ENCODE data around the gene CRTC3. TPM values are rescaled to one million over a fixed set of nuclear protein-coding genes. Genes with fewer than 3 reads are reported as not detected.
"Not testable (repeated sequence)": the region's sequence is repeated elsewhere in the genome, so short reads cannot be mapped to it uniquely, and the experiment has no call there.

Gene CRTC3
- total RNA-seq, 1 experiment from 2014 or later: 27.7 TPM

DNA sequence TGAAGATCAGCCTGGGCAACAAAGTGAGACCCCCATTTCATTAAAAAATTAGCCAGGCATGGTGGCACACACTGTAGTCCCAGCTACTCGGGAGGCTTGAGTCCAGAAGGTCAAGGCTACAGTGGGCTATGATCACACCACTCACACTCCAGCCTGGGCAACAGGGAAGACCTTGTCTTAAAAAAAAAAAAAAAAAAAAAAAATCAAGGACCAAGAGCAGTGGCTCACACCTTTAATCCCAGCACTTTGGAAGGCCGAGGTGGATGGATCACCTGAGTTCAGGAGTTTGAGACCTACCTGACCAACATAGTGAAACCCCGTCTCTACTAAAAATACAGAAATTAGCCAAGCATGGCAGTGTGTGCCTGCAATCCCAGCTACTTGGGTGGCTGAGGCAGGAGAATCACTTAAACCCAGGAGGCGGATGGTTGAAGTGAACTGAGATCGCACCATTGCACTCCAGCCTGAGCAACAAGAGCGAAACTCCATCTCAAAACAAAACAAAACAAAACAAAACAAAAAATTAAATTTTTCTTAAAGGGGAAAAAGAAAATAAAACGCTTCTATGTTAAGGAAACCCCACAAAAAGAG lies 138.1 kb downstream of the CRTC3 start:
- H2AFZ ChIP-seq (ENCODE audit: low read length); H3K9me2 ChIP-seq (replicated peaks; ENCODE audit: insufficient read depth, low read length); H3K27ac ChIP-seq (ENCODE audit: low read length); H4K20me1 ChIP-seq (ENCODE audit: insufficient read depth, low read depth, low read length); H3K4me3 ChIP-seq (ENCODE audit: low read length); H3K36me3 ChIP-seq (ENCODE audit: insufficient read depth, low read length); H3K9ac ChIP-seq (ENCODE audit: low read length); H3K27me3 ChIP-seq (ENCODE audit: low read length); H3K79me2 ChIP-seq (ENCODE audit: low read length); H3K9me3 ChIP-seq (ENCODE audit: low read length); DNase-seq: not testable (repeated sequence)
- H3K4me2 ChIP-seq (ENCODE audit: low read depth, low read length, poor library complexity, severe bottlenecking): peak overlapping the region; percentile 37
- peaks cover 25% of the 10 kb centered on the region for H3K4me1 ChIP-seq (ENCODE audit: low read length)

DNA sequence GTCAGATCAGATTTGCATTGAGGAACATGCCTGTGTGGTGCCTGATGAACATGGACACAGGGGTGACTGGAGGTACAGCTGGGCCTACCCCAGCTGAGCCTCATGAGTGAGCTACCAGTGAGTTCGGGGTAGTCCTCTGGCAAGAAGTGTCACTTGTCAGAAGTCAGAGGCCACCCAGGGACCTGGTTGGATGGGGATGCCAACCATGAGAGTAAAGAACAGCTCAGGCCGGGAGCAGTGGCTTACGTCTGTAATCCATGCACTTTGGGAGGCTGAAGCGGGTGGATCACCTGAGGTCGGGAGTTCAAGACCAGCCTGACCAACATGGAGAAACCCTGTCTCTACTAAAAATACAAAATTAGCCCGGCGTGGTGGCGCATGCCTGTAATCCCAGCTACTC lies 140.9 kb downstream of the CRTC3 start:
- not testable (repeated sequence) for H3K4me2 ChIP-seq (ENCODE audit: low read depth, low read length, poor library complexity, severe bottlenecking); H2AFZ ChIP-seq (ENCODE audit: low read length); H3K9me2 ChIP-seq (replicated peaks; ENCODE audit: insufficient read depth, low read length); H3K4me3 ChIP-seq (ENCODE audit: low read length); H3K27ac ChIP-seq (ENCODE audit: low read length); H3K79me2 ChIP-seq (ENCODE audit: low read length); H3K9ac ChIP-seq (ENCODE audit: low read length); H3K27me3 ChIP-seq (ENCODE audit: low read length); H3K9me3 ChIP-seq (ENCODE audit: low read length); DNase-seq; H3K36me3 ChIP-seq (ENCODE audit: insufficient read depth, low read length); H4K20me1 ChIP-seq (ENCODE audit: insufficient read depth, low read depth, low read length)
- peaks cover 18% of the 10 kb centered on the region for H3K4me1 ChIP-seq (ENCODE audit: low read length)

- Histone ChIP-seq H3K79me2 (ENCODE audit: low read length) (no peaks in the 10 kb centered on the region), H4K20me1 (ENCODE audit: insufficient read depth, low read depth, low read length) (no peaks in the 10 kb centered on the region), H3K27ac (ENCODE audit: low read length) (no peak overlapping the region), H2AFZ (ENCODE audit: low read length) (no peak overlapping the region), H3K4me2 (ENCODE audit: low read depth, low read length, poor library complexity, severe bottlenecking) (no peak overlapping the region), H3K9ac (ENCODE audit: low read length) (no peak overlapping the region), H3K9me2 (replicated peaks; ENCODE audit: insufficient read depth, low read length) (no peaks in the 10 kb centered on the region), H3K27me3 (ENCODE audit: low read length) (0 out of 2 replicates have a peak, but pooled peaks cover 2% of the 10 kb centered on the region), H3K36me3 (ENCODE audit: insufficient read depth, low read length) (no peaks in the 10 kb centered on the region), H3K9me3 (ENCODE audit: low read length) (no peaks in the 10 kb centered on the region), H3K4me1 (ENCODE audit: low read length) (peaks cover 12% of the 10 kb centered on the region), H3K4me3 (ENCODE audit: low read length) (no peak overlapping the region)
- DNase-seq: no peak
Observed at GRCh38 chr15:90671216-90671615, 141.5 kb downstream of the CRTC3 start.

DNA sequence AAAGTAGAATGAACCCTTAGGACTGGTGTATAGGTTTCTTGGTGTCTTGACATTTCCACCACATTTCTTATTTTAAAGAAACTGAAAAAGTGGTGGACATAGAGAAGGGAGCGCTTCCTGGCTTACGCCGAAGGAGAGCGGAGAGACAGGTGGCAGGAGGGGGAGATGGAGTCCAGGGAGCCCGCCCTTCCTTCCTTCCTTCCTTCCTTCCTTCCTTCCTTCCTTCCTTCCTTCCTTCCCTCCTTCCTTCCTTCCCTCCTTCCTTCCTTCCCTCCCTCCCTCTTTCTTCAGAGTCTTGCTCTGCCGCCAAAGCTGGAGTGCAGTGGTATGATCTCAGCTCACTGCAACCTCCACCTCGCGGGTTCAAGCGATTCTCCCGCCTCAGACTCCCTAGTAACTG lies 143.6 kb downstream of the CRTC3 start:
- not testable (repeated sequence) for H3K79me2 ChIP-seq (ENCODE audit: low read length); H4K20me1 ChIP-seq (ENCODE audit: insufficient read depth, low read depth, low read length); H3K4me2 ChIP-seq (ENCODE audit: low read depth, low read length, poor library complexity, severe bottlenecking); H3K4me1 ChIP-seq (ENCODE audit: low read length); H3K4me3 ChIP-seq (ENCODE audit: low read length); H3K9me3 ChIP-seq (ENCODE audit: low read length); DNase-seq; H3K27me3 ChIP-seq (ENCODE audit: low read length); H3K9ac ChIP-seq (ENCODE audit: low read length); H3K27ac ChIP-seq (ENCODE audit: low read length); H2AFZ ChIP-seq (ENCODE audit: low read length); H3K9me2 ChIP-seq (replicated peaks; ENCODE audit: insufficient read depth, low read length); H3K36me3 ChIP-seq (ENCODE audit: insufficient read depth, low read length)

DNA sequence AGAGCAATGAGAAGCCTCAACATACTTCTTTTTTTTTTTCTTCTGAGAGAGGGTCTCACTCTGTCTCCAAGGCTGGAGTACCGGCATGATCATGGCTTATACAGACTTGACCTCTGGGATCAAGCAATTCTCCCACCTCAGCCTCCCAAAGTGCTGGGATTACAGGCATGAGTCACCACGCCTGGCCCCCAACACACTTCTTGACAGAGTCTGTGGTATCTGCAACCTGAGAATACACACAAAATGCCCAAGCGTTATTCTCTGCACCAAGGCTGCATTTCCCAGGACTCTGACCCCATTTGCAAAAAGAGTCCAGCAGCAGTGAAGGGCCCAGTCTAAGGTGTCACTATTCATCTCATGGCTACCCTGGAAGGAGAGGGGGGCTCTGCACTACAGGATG lies 144.8 kb downstream of the CRTC3 start:
- no peaks in the 10 kb centered on the region for H3K27me3 ChIP-seq (ENCODE audit: low read length)
- H2AFZ ChIP-seq (ENCODE audit: low read length): no peak overlapping the region
- H3K4me1 ChIP-seq (ENCODE audit: low read length): no peaks in the 10 kb centered on the region
- H3K9ac ChIP-seq (ENCODE audit: low read length): no peak overlapping the region
- H3K4me2 ChIP-seq (ENCODE audit: low read depth, low read length, poor library complexity, severe bottlenecking): no peak overlapping the region
- no peaks in the 10 kb centered on the region for H3K9me2 ChIP-seq (replicated peaks; ENCODE audit: insufficient read depth, low read length)
- no peaks in the 10 kb centered on the region for H3K79me2 ChIP-seq (ENCODE audit: low read length)
- DNase-seq: no peak
- H3K9me3 ChIP-seq (ENCODE audit: low read length): no peaks in the 10 kb centered on the region
- no peaks in the 10 kb centered on the region for H3K36me3 ChIP-seq (ENCODE audit: insufficient read depth, low read length)
- H3K27ac ChIP-seq (ENCODE audit: low read length): no peak overlapping the region
- no peaks in the 10 kb centered on the region for H4K20me1 ChIP-seq (ENCODE audit: insufficient read depth, low read depth, low read length)
- no peak overlapping the region for H3K4me3 ChIP-seq (ENCODE audit: low read length)

DNA sequence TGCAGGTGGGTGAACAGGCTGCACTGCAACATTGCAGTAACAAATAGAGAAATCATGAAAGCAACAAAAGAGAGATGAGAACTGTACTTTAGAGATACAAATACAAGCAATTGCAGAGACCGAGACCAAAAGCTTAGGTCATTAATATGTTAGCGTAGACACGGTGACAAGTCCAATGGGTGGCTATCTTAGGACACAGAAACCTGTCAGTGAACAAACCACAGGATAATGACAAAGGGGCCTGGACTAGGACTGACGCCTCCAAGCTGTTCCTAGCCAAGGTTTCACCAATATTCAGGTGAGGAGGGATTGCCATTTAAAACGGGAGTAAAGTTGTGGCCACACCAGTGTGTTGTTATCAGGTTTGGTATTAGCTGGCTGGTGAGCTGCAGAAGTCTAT lies 145.7 kb downstream of the CRTC3 start:
- no peak overlapping the region for H2AFZ ChIP-seq (ENCODE audit: low read length)
- no peaks in the 10 kb centered on the region for H3K36me3 ChIP-seq (ENCODE audit: insufficient read depth, low read length)
- DNase-seq: no peak
- no peak overlapping the region for H3K9ac ChIP-seq (ENCODE audit: low read length)
- no peak overlapping the region for H3K4me2 ChIP-seq (ENCODE audit: low read depth, low read length, poor library complexity, severe bottlenecking)
- no peak overlapping the region for H3K27ac ChIP-seq (ENCODE audit: low read length)
- no peaks in the 10 kb centered on the region for H3K9me2 ChIP-seq (replicated peaks; ENCODE audit: insufficient read depth, low read length)
- H4K20me1 ChIP-seq (ENCODE audit: insufficient read depth, low read depth, low read length): no peaks in the 10 kb centered on the region
- H3K4me1 ChIP-seq (ENCODE audit: low read length): no peaks in the 10 kb centered on the region
- no peak overlapping the region for H3K4me3 ChIP-seq (ENCODE audit: low read length)
- no peaks in the 10 kb centered on the region for H3K9me3 ChIP-seq (ENCODE audit: low read length)
- H3K79me2 ChIP-seq (ENCODE audit: low read length): no peaks in the 10 kb centered on the region
- no peaks in the 10 kb centered on the region for H3K27me3 ChIP-seq (ENCODE audit: low read length)

DNA sequence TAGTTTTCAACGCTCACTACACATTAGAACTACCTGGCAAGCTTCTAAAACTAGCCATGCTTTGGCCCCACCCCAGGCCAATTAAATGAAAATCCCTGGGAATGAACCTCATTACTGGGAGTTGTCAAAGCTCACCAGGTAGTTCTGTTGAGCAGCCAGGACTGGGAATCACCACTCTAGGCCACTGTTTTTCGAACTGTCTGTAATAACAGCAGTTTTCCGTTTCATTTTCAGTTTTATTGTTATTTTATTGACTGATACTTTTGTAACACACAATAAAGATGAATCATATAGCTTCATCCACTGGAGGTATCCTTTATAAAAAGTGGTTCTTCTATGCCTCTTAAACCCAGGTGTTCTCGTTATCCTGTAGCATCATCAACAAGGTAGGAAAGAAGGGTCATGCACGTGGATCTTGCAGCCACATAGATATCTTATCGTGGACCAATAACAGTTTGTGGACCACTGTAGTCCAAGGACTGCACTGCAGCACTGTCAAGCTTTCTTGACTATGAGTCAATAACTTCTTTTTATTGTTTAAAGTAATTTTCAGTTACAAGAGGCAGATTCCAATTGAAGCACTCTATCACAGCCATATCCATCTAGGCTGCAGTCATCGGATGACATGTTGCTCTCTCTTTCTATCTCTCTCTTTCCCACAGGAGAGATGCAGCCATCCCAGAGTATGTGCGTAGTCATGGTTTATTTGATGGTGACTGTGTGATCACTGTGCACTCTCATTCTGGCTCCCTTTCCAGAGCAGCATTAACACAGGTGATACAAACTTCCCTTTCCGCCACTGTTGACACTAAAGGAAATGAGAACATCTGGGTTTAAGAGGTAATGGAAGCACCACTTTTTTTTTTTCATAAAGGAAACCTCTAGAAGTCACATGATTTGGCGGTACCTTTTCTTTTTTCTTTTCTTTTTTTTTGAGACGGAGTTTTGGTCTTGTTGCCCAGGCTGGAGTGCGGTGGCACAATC lies 148.4 kb downstream of the CRTC3 start:
- Histone ChIP-seq H3K4me2 (ENCODE audit: low read depth, low read length, poor library complexity, severe bottlenecking) (no peak overlapping the region), H3K9me3 (ENCODE audit: low read length) (no peaks in the 10 kb centered on the region), H3K9ac (ENCODE audit: low read length) (no peak overlapping the region), H3K27me3 (ENCODE audit: low read length) (no peaks in the 10 kb centered on the region), H3K9me2 (replicated peaks; ENCODE audit: insufficient read depth, low read length) (no peaks in the 10 kb centered on the region), H3K4me3 (ENCODE audit: low read length) (no peak overlapping the region), H3K4me1 (ENCODE audit: low read length) (no peaks in the 10 kb centered on the region), H3K27ac (ENCODE audit: low read length) (no peak overlapping the region), H3K79me2 (ENCODE audit: low read length) (no peaks in the 10 kb centered on the region), H2AFZ (ENCODE audit: low read length) (no peak overlapping the region), H3K36me3 (ENCODE audit: insufficient read depth, low read length) (no peaks in the 10 kb centered on the region), H4K20me1 (ENCODE audit: insufficient read depth, low read depth, low read length) (no peaks in the 10 kb centered on the region)
- DNase-seq: no peak

GRCh38 chr15:90679959-90680358 lies 150.2 kb downstream of the CRTC3 start:
- H3K27ac ChIP-seq (ENCODE audit: low read length): no peak overlapping the region
- H3K79me2 ChIP-seq (ENCODE audit: low read length): no peaks in the 10 kb centered on the region
- no peak for DNase-seq
- H2AFZ ChIP-seq (ENCODE audit: low read length): no peak overlapping the region
- no peaks in the 10 kb centered on the region for H3K36me3 ChIP-seq (ENCODE audit: insufficient read depth, low read length)
- H3K4me2 ChIP-seq (ENCODE audit: low read depth, low read length, poor library complexity, severe bottlenecking): no peak overlapping the region
- H3K9me3 ChIP-seq (ENCODE audit: low read length): no peaks in the 10 kb centered on the region
- no peaks in the 10 kb centered on the region for H4K20me1 ChIP-seq (ENCODE audit: insufficient read depth, low read depth, low read length)
- no peaks in the 10 kb centered on the region for H3K4me1 ChIP-seq (ENCODE audit: low read length)
- H3K9me2 ChIP-seq (replicated peaks; ENCODE audit: insufficient read depth, low read length): no peaks in the 10 kb centered on the region
- H3K27me3 ChIP-seq (ENCODE audit: low read length): no peaks in the 10 kb centered on the region
- H3K9ac ChIP-seq (ENCODE audit: low read length): no peak overlapping the region
- H3K4me3 ChIP-seq (ENCODE audit: low read length): no peak overlapping the region
